Osteoblast (primary cell): ENCODE results near the gene SUCLG1. TPM values are rescaled to one million over a fixed set of nuclear protein-coding genes. Genes with fewer than 3 reads are reported as not detected.

Source experiments
- DNase-seq: peaks from one replicate; pipeline ENCODE4 v3.0.0; 2011; ENCODE audit warnings: low spot score, mixed read lengths; ENCODE audit not compliant: insufficient read length; ENCODE audit errors: missing footprints
- H2AFZ ChIP-seq: 2 replicates; pipeline ENCODE4 v1.6.0; 2011; ENCODE audit warnings: mild to moderate bottlenecking, low read length
- H3K27ac ChIP-seq: 2 replicates; pipeline ENCODE4 v1.5.1; 2011; ENCODE audit warnings: mild to moderate bottlenecking, low read depth, low read length, moderate library complexity
- H3K27me3 ChIP-seq: 2 replicates; pipeline ENCODE4 v1.6.0; 2012; ENCODE audit warnings: mild to moderate bottlenecking, control low read depth, inconsistent platforms, low read length, moderate library complexity; ENCODE audit not compliant: insufficient read depth
- H3K36me3 ChIP-seq: 2 replicates; pipeline ENCODE4 v1.5.1; 2011; ENCODE audit warnings: mild to moderate bottlenecking, low read length, control low read depth, moderate library complexity; ENCODE audit not compliant: insufficient read depth
- H3K4me1 ChIP-seq: 2 replicates; pipeline ENCODE4 v1.5.1; 2011; ENCODE audit warnings: mild to moderate bottlenecking, low read length, control low read depth, moderate library complexity; ENCODE audit not compliant: insufficient read depth
- H3K4me2 ChIP-seq: 2 replicates; pipeline ENCODE4 v1.6.0; 2011; ENCODE audit warnings: mild to moderate bottlenecking, low read length; ENCODE audit not compliant: insufficient read depth
- H3K4me3 ChIP-seq: fragments of 200-600 bp; sonication (generic); 3 replicates; pipeline ENCODE4 v1.5.1; 2012; ENCODE audit warnings: mild to moderate bottlenecking, low read length, inconsistent platforms; ENCODE audit not compliant: insufficient read depth
- H3K79me2 ChIP-seq: 2 replicates; pipeline ENCODE4 v1.6.0; 2012; ENCODE audit warnings: mild to moderate bottlenecking, low read length, control low read depth, inconsistent platforms; ENCODE audit not compliant: insufficient read depth
- H3K9me3 ChIP-seq: 2 replicates; pipeline ENCODE4 v1.5.1; 2011; ENCODE audit warnings: low read depth, low read length, control low read depth
- H4K20me1 ChIP-seq: 2 replicates; pipeline ENCODE4 v1.6.0; 2012; ENCODE audit warnings: mild to moderate bottlenecking, low read length, control low read depth; ENCODE audit not compliant: insufficient read depth
- CTCF ChIP-seq: IDR thresholded peaks from 2 replicates; pipeline ENCODE4 v1.5.1; 2011; ENCODE audit warnings: mild to moderate bottlenecking, low read depth, low read length, moderate library complexity; ENCODE audit errors: extremely low read depth
- total RNA-seq: library from RNA; depleted of rRNA; stranded (reverse); fragments of >200 nt; gene quantifications from 2 replicates; pipeline ENCODE4 v1.2.3, GENCODE V29; 2012

SUCLG1 gene
- total RNA-seq, 1 donor = 45.2 TPM

GRCh38 chr2:84394628-84395027 is 64.5 kb downstream of the SUCLG1 start:
- no peaks in the 10 kb centered on the region for H3K36me3 ChIP-seq
- H3K4me2 ChIP-seq = no peak overlapping the region
- no peak for TF ChIP-seq CTCF
- H3K79me2 ChIP-seq = no peaks in the 10 kb centered on the region
- H2AFZ ChIP-seq = no peak overlapping the region
- DNase-seq = no peak
- H3K27ac ChIP-seq = no peak overlapping the region
- no peak overlapping the region for H3K4me3 ChIP-seq
- no peaks in the 10 kb centered on the region for H3K27me3 ChIP-seq
- H3K4me1 ChIP-seq = peaks cover 11% of the 10 kb centered on the region
- H3K9me3 ChIP-seq = no peaks in the 10 kb centered on the region
- no peaks in the 10 kb centered on the region for H4K20me1 ChIP-seq

GRCh38 chr2:84393829-84394228 is 65.3 kb downstream of the SUCLG1 start:
- no peaks in the 10 kb centered on the region for H3K79me2 ChIP-seq
- DNase-seq = no peak
- no peaks in the 10 kb centered on the region for H4K20me1 ChIP-seq
- no peak overlapping the region for H3K4me2 ChIP-seq
- no peak overlapping the region for H2AFZ ChIP-seq
- no peaks in the 10 kb centered on the region for H3K9me3 ChIP-seq
- no peak overlapping the region for H3K27ac ChIP-seq
- no peak overlapping the region for H3K4me3 ChIP-seq
- no peaks in the 10 kb centered on the region for H3K27me3 ChIP-seq
- TF ChIP-seq CTCF = no peak
- no peaks in the 10 kb centered on the region for H3K36me3 ChIP-seq
- peaks cover 11% of the 10 kb centered on the region for H3K4me1 ChIP-seq

GRCh38 chr2:84389794-84390193 is 69.3 kb downstream of the SUCLG1 start:
- Histone ChIP-seq H3K9me3 (no peaks in the 10 kb centered on the region), H3K4me1 (no peaks in the 10 kb centered on the region), H3K4me3 (no peak overlapping the region), H3K27ac (no peak overlapping the region), H3K79me2 (no peaks in the 10 kb centered on the region), H3K36me3 (no peaks in the 10 kb centered on the region), H4K20me1 (no peaks in the 10 kb centered on the region), H3K4me2 (no peak overlapping the region), H2AFZ (no peak overlapping the region), H3K27me3 (no peaks in the 10 kb centered on the region)
- TF ChIP-seq CTCF = no peak
- no peak for DNase-seq

GRCh38 chr2:84388921-84389490 is 70.1 kb downstream of the SUCLG1 start:
- peak; percentile 8 for DNase-seq
- Histone ChIP-seq H3K4me3 (no peak overlapping the region), H3K4me2 (no peak overlapping the region), H3K27me3 (no peaks in the 10 kb centered on the region), H3K79me2 (no peaks in the 10 kb centered on the region), H4K20me1 (no peaks in the 10 kb centered on the region), H3K27ac (no peak overlapping the region), H3K4me1 (no peaks in the 10 kb centered on the region), H3K9me3 (no peaks in the 10 kb centered on the region), H3K36me3 (no peaks in the 10 kb centered on the region), H2AFZ (no peak overlapping the region)
- no peak for TF ChIP-seq CTCF
